ENCODE measurements around the gene FLT3.

- TF ChIP-seq CTCF (IDR thresholded peaks at IDR 0.05) (no peak), POLR2A (IDR thresholded peaks at IDR 0.05) (no peak)
Measured at GRCh38 chr13:28067491-28067890, 32.9 kb downstream of the FLT3 start.

All from adrenal gland (tissue), 5 donors.